HepG2 (cell line): ENCODE measurements around the gene KCNK6. TPM values are rescaled to one million over a fixed set of nuclear protein-coding genes. Genes with fewer than 3 reads are reported as not detected.
A peak's percentile ranks its signal among the peaks of the same experiment; 100 is the strongest.

Experiments
- ATAC-seq: fragments of 200-7000 bp; cut with Tn5 transposase; 3 replicates; pipeline ENCODE4 v1.9.1; 2020; ENCODE audit warnings: mild to moderate bottlenecking, moderate library complexity
- BruUV-seq: library from RNA; stranded (reverse); fragments of 400-500 nt; replicated peaks from 2 replicates; lab custom pipeline; 2021; lab: Mats Ljungman, UMichigan
- CTCF ChIA-PET: fragments of 300-600 bp; formaldehyde crosslinking; extraction: SDS; loops from one replicate; lab custom pipeline; 2021; ENCODE audit warnings: low total read pairs, inconsistent platforms, low intra/inter-chr PET ratio; lab: Yijun Ruan, JAX
- POLR2A ChIA-PET: fragments of 350-600 bp; sonication (Branson Sonifier 250); formaldehyde crosslinking; loops from one replicate; lab custom pipeline; 2020; ENCODE audit warnings: antibody characterized with exemption, inconsistent platforms; lab: Yijun Ruan, JAX
- DNase-seq: peaks from one replicate; pipeline ENCODE4 v3.0.0-alpha.2; 2015; ENCODE audit warnings: low spot score
- FAIRE-seq: peaks from 3 replicates; lab custom pipeline; 2011; peaks lifted over from hg19 to GRCh38; lab: Jason Lieb, UNC
- H2AFZ ChIP-seq: one replicate; pipeline ENCODE4 v1.6.1; 2011; ENCODE audit warnings: low read length, inconsistent platforms
- H3K27ac ChIP-seq: fragments of 300-600 bp; 3 replicates; pipeline ENCODE4 v1.8.0; 2011; ENCODE audit warnings: mixed run types, mild to moderate bottlenecking, mixed read lengths, low read length, inconsistent platforms; ENCODE audit not compliant: insufficient read depth; ENCODE audit errors: extremely low read length
- H3K27me3 ChIP-seq, 2 experiments: fragments of 200-600 bp in 1 of 2; 2 replicates in 1 of 2; 3 replicates in 1 of 2; pipeline versions ENCODE4 v1.6.0 to v1.8.0; 2011; ENCODE audit warnings: low read length in 2 of 2, mild to moderate bottlenecking in 2 of 2, moderate library complexity in 2 of 2, inconsistent platforms in 1 of 2; ENCODE audit not compliant: insufficient read depth in 2 of 2, control insufficient read depth in 1 of 2
- H3K36me3 ChIP-seq, 2 experiments: fragments of 200-600 bp in 1 of 2; replicated peaks in 1 of 2; 2 replicates in 1 of 2; 3 replicates in 1 of 2; pipeline versions ENCODE4 v1.5.1 to v1.8.0; 2011; ENCODE audit warnings: low read length in 2 of 2, inconsistent platforms in 1 of 2; ENCODE audit not compliant: insufficient read depth in 2 of 2, control insufficient read depth in 1 of 2
- H3K4me1 ChIP-seq: 2 replicates; pipeline ENCODE4 v1.5.1; 2012; ENCODE audit warnings: low read length, inconsistent platforms; ENCODE audit not compliant: insufficient read depth
- H3K4me2 ChIP-seq: 2 replicates; pipeline ENCODE4 v1.6.0; 2011; ENCODE audit warnings: low read depth, low read length, inconsistent platforms
- H3K4me3 ChIP-seq, 3 experiments: fragments of 200-600 bp in 1 of 3; sonication (generic), shearing (Covaris generic) in 1 of 3; replicated peaks in 1 of 3; 2 replicates each; pipeline ENCODE4 v1.5.1; 2011 to 2016; ENCODE audit warnings: low read length in 3 of 3, inconsistent platforms in 2 of 3, low read depth in 2 of 3, mild to moderate bottlenecking in 2 of 3, control low read depth in 1 of 3, mixed read lengths in 1 of 3; ENCODE audit not compliant: insufficient read depth in 1 of 3
- H3K79me2 ChIP-seq: one replicate; pipeline ENCODE4 v1.6.1; 2011; ENCODE audit warnings: low read length, inconsistent platforms; ENCODE audit not compliant: insufficient read depth
- H3K9ac ChIP-seq: 2 replicates; pipeline ENCODE4 v1.6.0; 2011; ENCODE audit warnings: mild to moderate bottlenecking, low read depth, low read length, inconsistent platforms; ENCODE audit not compliant: insufficient read depth
- H3K9me3 ChIP-seq: 2 replicates; pipeline ENCODE4 v1.5.1; 2012; ENCODE audit warnings: mild to moderate bottlenecking, low read length
- H4K20me1 ChIP-seq: 2 replicates; pipeline ENCODE4 v1.6.0; 2011; ENCODE audit warnings: inconsistent platforms, mild to moderate bottlenecking, low read length, moderate library complexity; ENCODE audit not compliant: insufficient read depth
- SIX1 ChIP-seq: sonication (generic); formaldehyde crosslinking; IDR thresholded peaks from 2 replicates; pipeline ENCODE4 v1.4.0; 2020; ENCODE audit warnings: missing genetic modification reagents, borderline replicate concordance
- STAG1 ChIP-seq: sonication (generic); formaldehyde crosslinking; IDR thresholded peaks from 2 replicates; pipeline ENCODE4 v1.4.0; 2020; ENCODE audit warnings: missing genetic modification reagents
- ZMYM3 ChIP-seq: sonication (generic); formaldehyde crosslinking; IDR thresholded peaks from 2 replicates; pipeline ENCODE4 v1.5.1; 2020; ENCODE audit warnings: mild to moderate bottlenecking, missing genetic modification reagents
- ZNF44 ChIP-seq: sonication (generic); formaldehyde crosslinking; IDR thresholded peaks from 2 replicates; pipeline ENCODE4 v1.5.1; 2020; ENCODE audit warnings: mild to moderate bottlenecking, missing genetic modification reagents
- ZNF768 ChIP-seq: sonication (generic); formaldehyde crosslinking; IDR thresholded peaks from 2 replicates; pipeline ENCODE4 v1.4.0; 2020; ENCODE audit warnings: missing genetic modification reagents
- ZSCAN21 ChIP-seq: sonication (generic); formaldehyde crosslinking; IDR thresholded peaks from 2 replicates; pipeline ENCODE4 v1.8.0; 2022; ENCODE audit warnings: mild to moderate bottlenecking, missing genetic modification reagents, moderate library complexity, borderline replicate concordance
- WGBS: methylation state at CpG from one replicate; pipeline ENCODE4 v1.1.6; 2017; ENCODE audit warnings: low lambda C conversion rate; 5-methylcytosine and 5-hydroxymethylcytosine counted together
- in situ Hi-C: cut with HindIII; loops from 2 replicates; pipeline ENCODE4 v1.10.0; 2017; ENCODE audit warnings: low pct_unique_long_range_greater_than_20kb; ENCODE audit not compliant: extremely low pct_ligation_motif_present
- intact Hi-C: fragments of 100-400 bp; cut with micrococcal nuclease; formaldehyde crosslinking; loops from one replicate; pipeline ENCODE4 v1.10.0; 2022; ENCODE audit not compliant: unreplicated experiment
- polyA plus RNA-seq, 8 experiments: library from polyadenylated mRNA; depleted of rRNA in 3 of 8; stranded (reverse) in 7 of 8; unstranded in 1 of 8; fragments of >200 nt; fragmentation: Illumina TruSeq in 4 of 8; extraction: Trizol in 4 of 8; gene quantifications; 2 replicates each; pipeline versions ENCODE4 v1.2.1 to v1.2.3, GENCODE V29; 2011 to 2016; ENCODE audit warnings: low read depth in 4 of 8, missing spikeins in 1 of 8, mixed read lengths in 1 of 8; ENCODE audit not compliant: insufficient read depth in 1 of 8
- total RNA-seq, 5 experiments: library from RNA; depleted of rRNA; stranded (reverse); fragments of >200 nt; fragmentation: Illumina TruSeq; extraction: Trizol; gene quantifications; 2 replicates each; pipeline ENCODE4 v1.2.3, GENCODE V29; 2016; ENCODE audit warnings: low read depth in 1 of 5
- TF ChIP-seq, protein P1 (sequence below), 2 experiments: sonication (generic) in 1 of 2; formaldehyde crosslinking in 1 of 2; IDR thresholded peaks; 2 replicates each; pipeline versions ENCODE4 v1.4.0 to v1.6.1; 2018 to 2020; ENCODE audit warnings: missing genetic modification reagents in 2 of 2, borderline replicate concordance in 1 of 2, low read depth in 1 of 2, mild to moderate bottlenecking in 1 of 2, missing biosample characterization in 1 of 2
- TF ChIP-seq, protein P2 (sequence below): sonication (generic); formaldehyde crosslinking; IDR thresholded peaks from 2 replicates; pipeline ENCODE4 v1.4.0; 2020; ENCODE audit warnings: missing genetic modification reagents
- TF ChIP-seq, protein P3 (sequence below): sonication (generic); formaldehyde crosslinking; IDR thresholded peaks from 2 replicates; pipeline ENCODE4 v1.5.0; 2020; ENCODE audit warnings: mild to moderate bottlenecking, missing genetic modification reagents, moderate library complexity

Gene KCNK6
- total and polyA plus RNA-seq, 2 of the 13 experiments (the other 11 are each of a cell fraction or from before 2014, with no cell fraction given) = 0.03 TPM; not detected in 1

DNA sequence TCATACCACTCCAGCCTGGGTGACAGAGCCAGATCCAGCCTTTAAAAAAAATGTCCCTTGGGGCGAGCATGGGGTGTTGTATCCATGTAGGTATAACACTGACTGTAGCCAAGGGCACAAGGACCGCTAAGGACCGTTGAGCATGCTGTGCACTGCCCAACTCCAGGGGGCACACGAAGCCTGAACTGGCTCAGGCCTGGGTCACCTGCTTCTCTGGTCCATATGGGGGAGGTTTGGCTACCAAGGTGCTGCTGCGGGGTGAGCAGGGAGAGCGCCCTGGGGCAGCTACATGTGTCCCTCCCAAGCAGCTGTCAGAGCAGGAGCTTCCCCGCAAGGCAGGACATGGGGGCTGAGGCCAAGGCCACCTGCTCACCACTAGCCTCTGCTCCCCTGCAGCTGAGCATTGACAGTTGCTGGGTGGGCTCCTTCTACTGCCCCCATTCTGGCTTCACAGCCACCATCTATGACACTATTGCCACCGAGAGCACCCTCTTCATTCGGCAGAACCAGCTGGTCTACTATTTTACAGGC is 32.3 kb downstream of the KCNK6 start:
- H3K9ac ChIP-seq = no peak overlapping the region
- FAIRE-seq = no peak
- BruUV-seq = no TSS peak
- in situ Hi-C loops = no loop called here
- CTCF ChIA-PET = no interaction called here
- 6% methylated on average over 5 of the region's 9 CpGs for WGBS
- ATAC-seq = peak; percentile 72
- intact Hi-C loops = no loop called here
- POLR2A ChIA-PET = no interaction called here
- no peaks in the 10 kb centered on the region for H3K79me2 ChIP-seq
- no peaks in the 10 kb centered on the region for H4K20me1 ChIP-seq
- H3K27ac ChIP-seq = no peak overlapping the region
- no peak overlapping the region for H3K4me3 ChIP-seq
- DNase-seq = no peak
- H2AFZ ChIP-seq = no peak overlapping the region
- H3K9me3 ChIP-seq = no peaks in the 10 kb centered on the region
- no peak overlapping the region for H3K4me2 ChIP-seq
- H3K4me1 ChIP-seq = no peaks in the 10 kb centered on the region
- H3K36me3 ChIP-seq = no peaks in the 10 kb centered on the region
- TF ChIP-seq, protein P1, sequence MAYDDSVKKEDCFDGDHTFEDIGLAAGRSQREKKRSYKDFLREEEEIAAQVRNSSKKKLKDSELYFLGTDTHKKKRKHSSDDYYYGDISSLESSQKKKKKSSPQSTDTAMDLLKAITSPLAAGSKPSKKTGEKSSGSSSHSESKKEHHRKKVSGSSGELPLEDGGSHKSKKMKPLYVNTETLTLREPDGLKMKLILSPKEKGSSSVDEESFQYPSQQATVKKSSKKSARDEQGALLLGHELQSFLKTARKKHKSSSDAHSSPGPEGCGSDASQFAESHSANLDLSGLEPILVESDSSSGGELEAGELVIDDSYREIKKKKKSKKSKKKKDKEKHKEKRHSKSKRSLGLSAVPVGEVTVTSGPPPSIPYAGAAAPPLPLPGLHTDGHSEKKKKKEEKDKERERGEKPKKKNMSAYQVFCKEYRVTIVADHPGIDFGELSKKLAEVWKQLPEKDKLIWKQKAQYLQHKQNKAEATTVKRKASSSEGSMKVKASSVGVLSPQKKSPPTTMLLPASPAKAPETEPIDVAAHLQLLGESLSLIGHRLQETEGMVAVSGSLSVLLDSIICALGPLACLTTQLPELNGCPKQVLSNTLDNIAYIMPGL (CRISPR knock-in tag; IDR thresholded peaks at IDR 0.05; ENCODE audit: borderline replicate concordance in 1 of 2, low read depth in 1 of 2) = no peak
- peak; percentile 29 for TF ChIP-seq STAG1
- TF ChIP-seq ZNF768 = peak; percentile 18; the same call in 1 of the 2 replicates
- TF ChIP-seq ZMYM3 = 0 out of 2 replicates have a peak, but pooled peaks have one; percentile 49
- TF ChIP-seq, protein P2, sequence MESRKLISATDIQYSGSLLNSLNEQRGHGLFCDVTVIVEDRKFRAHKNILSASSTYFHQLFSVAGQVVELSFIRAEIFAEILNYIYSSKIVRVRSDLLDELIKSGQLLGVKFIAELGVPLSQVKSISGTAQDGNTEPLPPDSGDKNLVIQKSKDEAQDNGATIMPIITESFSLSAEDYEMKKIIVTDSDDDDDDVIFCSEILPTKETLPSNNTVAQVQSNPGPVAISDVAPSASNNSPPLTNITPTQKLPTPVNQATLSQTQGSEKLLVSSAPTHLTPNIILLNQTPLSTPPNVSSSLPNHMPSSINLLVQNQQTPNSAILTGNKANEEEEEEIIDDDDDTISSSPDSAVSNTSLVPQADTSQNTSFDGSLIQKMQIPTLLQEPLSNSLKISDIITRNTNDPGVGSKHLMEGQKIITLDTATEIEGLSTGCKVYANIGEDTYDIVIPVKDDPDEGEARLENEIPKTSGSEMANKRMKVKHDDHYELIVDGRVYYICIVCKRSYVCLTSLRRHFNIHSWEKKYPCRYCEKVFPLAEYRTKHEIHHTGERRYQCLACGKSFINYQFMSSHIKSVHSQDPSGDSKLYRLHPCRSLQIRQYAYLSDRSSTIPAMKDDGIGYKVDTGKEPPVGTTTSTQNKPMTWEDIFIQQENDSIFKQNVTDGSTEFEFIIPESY = peak; percentile 81
- TF ChIP-seq, protein P3, sequence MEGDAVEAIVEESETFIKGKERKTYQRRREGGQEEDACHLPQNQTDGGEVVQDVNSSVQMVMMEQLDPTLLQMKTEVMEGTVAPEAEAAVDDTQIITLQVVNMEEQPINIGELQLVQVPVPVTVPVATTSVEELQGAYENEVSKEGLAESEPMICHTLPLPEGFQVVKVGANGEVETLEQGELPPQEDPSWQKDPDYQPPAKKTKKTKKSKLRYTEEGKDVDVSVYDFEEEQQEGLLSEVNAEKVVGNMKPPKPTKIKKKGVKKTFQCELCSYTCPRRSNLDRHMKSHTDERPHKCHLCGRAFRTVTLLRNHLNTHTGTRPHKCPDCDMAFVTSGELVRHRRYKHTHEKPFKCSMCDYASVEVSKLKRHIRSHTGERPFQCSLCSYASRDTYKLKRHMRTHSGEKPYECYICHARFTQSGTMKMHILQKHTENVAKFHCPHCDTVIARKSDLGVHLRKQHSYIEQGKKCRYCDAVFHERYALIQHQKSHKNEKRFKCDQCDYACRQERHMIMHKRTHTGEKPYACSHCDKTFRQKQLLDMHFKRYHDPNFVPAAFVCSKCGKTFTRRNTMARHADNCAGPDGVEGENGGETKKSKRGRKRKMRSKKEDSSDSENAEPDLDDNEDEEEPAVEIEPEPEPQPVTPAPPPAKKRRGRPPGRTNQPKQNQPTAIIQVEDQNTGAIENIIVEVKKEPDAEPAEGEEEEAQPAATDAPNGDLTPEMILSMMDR (CRISPR knock-in tag) = peak; percentile 27; the same call in 1 of the 2 replicates
- no peak for TF ChIP-seq ZSCAN21 (CRISPR knock-in tag)
- TF ChIP-seq SIX1 (CRISPR knock-in tag) = no peak
- no peak for TF ChIP-seq ZNF44
- peaks cover 3 to 17% of the 10 kb centered on the region in 2 experiments; a peak in 4 of 5 replicates for H3K27me3 ChIP-seq
